HG03135 (cell line): Measurements from ENCODE around the gene ANTKMT.
"Not testable (repeated sequence)": the region's sequence is repeated elsewhere in the genome, so short reads cannot be mapped to it uniquely, and the experiment has no call there.

Experiments used
- ATAC-seq: cut with Tn5 transposase; IDR thresholded peaks from one replicate; pipeline ENCODE4 v1.9.1; 2021; ENCODE audit warnings: mild to moderate bottlenecking, moderate library complexity; ENCODE audit not compliant: unreplicated experiment

Gene ANTKMT

GRCh38 chr16:712740-713250 is 8.2 kb upstream of the ANTKMT start:
- ATAC-seq = not testable (repeated sequence)

GRCh38 chr16:714079-714478 is 6.9 kb upstream of the ANTKMT start:
- no peak for ATAC-seq

DNA sequence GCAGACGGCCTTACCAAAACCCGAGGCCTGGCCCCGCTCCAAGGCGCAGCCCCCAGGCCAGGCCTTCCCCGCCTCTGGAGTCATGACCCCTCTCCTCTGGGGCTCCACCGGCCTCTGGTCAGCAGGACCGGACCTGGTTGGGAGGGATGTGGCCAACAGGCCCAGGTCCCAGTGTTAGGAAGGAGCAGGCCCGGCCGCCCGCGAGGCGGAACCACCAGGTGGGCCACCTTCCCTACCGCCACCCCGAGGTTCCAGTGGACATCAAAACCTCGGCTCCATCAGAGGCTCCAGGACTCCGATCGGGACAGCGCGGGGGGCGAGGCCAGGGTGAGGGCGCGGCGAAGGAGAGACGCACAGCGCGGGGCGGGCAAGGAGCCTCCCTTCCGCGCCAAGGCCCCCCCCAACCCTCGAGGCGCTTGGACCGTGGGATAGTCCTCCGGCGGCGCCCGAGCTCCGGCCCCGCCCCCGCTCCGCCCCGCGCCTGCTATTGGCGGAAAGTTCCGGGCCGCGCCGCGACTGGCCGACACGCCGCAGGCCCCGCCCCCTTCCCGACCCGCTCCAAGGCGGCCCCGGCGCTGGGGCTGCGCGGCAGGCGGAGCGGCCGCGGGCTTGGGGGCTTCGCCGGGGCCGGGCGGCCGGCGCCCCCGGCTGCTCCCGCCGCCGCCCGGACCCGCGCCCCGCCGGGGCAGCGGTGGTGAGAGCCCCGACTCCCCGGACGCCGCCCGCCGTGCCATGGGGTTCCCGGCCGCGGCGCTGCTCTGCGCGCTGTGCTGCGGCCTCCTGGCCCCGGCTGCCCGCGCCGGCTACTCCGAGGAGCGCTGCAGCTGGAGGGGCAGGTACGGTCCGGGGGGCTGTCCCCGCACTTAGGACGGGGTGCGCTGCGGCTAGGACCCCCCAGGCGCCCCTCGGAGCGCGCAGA is 6.1 kb upstream of the ANTKMT start, which contains the start of gene METRN:
TSS of gene METRN (plus strand) at position 561 of the 919 bp plus-strand sequence. CDS start at position 733, 172 bp downstream.
- ATAC-seq = peak; percentile 56

DNA sequence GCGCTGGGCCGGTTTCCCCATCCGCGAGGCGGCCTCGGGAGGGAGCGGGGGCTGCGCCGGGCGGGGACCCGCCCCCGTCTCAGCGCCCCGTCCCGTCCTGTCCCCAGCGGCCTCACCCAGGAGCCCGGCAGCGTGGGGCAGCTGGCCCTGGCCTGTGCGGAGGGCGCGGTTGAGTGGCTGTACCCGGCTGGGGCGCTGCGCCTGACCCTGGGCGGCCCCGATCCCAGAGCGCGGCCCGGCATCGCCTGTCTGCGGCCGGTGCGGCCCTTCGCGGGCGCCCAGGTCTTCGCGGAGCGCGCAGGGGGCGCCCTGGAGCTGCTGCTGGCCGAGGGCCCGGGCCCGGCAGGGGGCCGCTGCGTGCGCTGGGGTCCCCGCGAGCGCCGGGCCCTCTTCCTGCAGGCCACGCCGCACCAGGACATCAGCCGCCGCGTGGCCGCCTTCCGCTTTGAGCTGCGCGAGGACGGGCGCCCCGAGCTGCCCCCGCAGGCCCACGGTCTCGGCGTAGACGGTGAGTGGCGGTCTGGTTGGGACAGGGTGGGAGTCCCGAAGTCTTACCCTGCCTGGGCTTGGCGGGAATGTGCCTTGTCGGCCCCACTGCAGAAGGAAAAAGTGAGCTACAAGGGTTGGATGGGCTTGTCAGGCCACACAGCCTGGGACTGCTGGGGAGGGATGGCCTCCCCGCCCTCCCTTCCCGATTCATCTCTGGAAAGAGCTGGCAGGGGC is 5.3 kb upstream of the ANTKMT start:
- ATAC-seq = peak; percentile 10

- no peak for ATAC-seq
Observed at GRCh38 chr16:716200-716568, 4.8 kb upstream of the ANTKMT start.

GRCh38 chr16:716768-717325 is 4.1 kb upstream of the ANTKMT start:
- no peak for ATAC-seq

- no peak for ATAC-seq
Observed at GRCh38 chr16:717450-718245, 3.3 kb upstream of the ANTKMT start.

- no peak for ATAC-seq
Observed at GRCh38 chr16:718389-718788, 2.6 kb upstream of the ANTKMT start.

DNA sequence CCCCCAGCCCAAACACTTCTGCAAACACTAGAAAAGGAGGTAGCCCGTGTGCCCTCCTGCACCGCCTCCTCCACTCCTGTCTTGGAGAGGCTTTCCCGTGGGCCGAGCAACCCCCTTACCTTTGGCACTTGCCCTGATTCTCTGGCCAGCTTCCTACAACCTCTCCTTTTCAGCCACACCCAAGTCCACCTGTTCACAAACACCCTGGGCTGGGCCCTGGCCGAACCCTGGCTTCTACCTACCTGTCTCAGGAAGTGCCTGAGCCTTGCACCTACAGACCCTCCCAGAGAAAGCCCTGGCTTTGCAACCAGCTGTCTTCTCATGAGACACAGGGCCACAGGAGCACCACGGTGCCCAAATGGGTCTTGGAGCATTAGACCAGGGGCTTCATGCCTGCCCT is 2.0 kb upstream of the ANTKMT start:
- no peak for ATAC-seq

DNA sequence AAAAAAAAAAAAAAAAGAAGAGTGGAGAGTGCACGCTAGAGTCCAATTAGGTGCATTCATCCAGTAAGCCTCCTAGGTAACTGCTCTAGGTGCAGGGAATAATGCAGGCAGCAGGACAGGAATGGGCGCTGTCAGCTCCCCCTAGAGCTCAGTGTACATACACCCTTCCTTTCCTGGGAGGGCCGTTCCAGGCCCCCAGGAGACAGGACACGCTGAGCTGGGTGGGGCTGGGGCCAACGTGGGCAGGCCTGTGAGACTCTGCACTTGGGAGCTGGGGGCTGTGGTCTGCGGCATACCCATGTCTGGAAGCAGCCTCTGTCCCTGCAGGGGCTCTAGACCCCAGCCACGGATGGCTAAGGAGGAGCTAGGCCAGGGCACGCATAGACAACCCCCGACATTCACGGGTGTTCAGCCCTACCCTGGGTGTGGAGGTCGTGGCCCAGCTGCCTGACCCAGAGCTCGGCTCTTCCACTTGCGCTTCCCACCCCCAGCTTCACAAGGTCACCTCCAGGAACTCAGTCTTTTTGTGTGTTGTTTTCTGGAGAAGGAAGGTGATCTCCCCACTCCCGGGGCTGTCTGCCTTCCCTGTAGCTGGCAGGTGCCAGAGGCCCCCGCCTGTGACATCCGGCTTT is 1.0 kb upstream of the ANTKMT start:
- ATAC-seq = no peak

GRCh38 chr16:720447-720989 is 428 bp upstream of the ANTKMT start:
- peak; percentile 19 for ATAC-seq

DNA sequence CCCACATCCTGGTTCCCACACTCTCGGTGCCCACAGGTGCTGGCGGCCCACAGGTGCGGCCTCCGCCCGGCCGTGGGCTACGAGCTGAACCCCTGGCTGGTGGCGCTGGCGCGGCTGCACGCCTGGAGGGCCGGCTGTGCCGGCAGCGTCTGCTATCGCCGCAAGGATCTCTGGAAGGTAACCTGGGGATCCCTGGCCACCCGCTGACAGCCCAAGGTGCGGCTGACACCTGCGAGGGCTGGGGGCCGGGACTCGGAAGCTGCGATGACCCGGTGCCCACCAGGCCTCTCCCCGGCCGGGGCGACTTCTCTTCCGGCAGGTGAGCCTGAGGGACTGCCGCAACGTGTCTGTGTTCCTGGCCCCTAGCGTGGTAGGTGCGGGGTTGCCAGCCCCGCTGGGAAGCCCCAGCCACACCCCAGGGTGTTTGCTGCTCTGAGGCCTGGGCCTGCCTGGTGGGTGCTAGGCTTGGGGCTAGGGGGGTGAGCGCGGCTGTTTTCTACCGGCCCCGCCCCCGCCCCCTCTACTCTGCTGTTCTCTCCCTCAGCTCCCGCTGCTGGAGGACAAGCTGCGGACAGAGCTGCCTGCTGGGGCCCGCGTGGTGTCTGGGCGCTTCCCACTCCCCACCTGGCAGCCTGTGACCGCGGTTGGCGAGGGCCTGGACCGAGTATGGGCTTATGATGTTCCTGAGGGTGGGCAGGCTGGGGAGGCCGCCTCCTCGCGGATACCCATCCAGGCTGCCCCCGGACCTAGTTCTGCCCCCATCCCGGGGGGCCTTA is 1.0 kb downstream of the ANTKMT start:
- no peak for ATAC-seq

- no peak for ATAC-seq
Observed at GRCh38 chr16:722835-723633, 2.1 kb downstream of the ANTKMT start.

DNA sequence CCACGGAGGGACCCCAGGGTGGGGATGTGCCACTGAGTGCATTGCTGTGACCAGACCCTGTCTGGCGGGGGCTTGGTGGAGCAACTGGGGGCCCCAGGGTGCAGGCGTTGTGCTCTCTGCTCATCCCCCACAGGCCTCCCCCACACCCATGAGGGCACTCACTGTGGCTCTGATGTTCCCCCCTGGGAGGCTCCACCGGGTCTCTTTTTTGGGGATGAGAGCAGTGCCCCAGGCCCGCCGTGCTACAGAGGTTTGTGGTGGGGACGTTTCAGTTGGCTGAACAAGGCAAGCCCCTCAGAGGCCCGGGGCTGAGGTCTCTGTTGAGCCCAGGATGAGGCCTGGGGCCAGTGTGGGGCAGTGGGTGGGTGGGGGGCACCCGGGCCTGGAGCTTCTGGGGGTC is 2.7 kb downstream of the ANTKMT start:
- ATAC-seq = no peak

- ATAC-seq = no peak
Observed at GRCh38 chr16:724188-725040, 3.5 kb downstream of the ANTKMT start.

- no peak for ATAC-seq
Observed at GRCh38 chr16:725041-725376, 4.1 kb downstream of the ANTKMT start.

DNA sequence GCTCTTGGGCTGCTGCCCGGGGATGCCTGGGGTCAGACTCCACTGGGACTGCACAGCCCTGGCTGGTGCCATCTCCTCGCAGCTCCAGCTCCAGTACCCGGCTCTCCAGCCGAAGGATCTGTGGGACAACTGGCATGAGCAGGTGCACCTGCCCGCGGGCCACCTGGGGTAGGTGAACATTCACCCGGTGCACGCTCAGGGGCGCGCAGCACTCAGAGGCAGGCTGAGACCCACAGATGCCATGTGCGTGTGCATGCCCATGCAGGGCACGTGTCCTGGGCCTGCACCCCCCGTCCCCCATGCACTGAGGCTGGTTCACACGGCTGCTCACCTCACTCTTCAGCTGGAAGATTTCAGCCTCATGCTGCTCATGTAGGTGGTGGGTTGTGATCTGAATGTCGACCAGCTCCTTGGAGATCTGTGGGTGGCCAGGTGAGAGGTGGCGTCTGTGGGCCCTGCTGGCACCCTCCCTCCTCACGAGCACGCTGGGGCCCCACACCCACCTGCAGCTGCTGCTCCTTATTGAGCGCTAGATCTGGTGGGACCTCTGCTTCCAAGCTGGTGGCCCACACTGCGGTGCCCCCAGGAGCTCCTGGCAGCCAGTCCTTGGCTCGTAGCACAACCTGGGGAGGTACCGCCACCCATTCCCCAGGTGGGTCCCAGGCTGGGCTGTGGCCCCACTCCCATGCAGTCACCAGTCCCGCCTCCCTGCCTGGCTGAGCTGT is 4.7 kb downstream of the ANTKMT start:
- ATAC-seq = no peak
